GM12878 (cell line): Measurements from ENCODE around the gene SCN5A. TPM values are rescaled to one million over a fixed set of nuclear protein-coding genes. Genes with fewer than 3 reads are reported as not detected.

Experiments used
- ATAC-seq: fragments of 200-7000 bp; cut with Tn5 transposase; 3 replicates; pipeline ENCODE4 v1.9.1; 2020; ENCODE audit warnings: mild to moderate bottlenecking, moderate library complexity
- BruUV-seq: library from RNA; stranded (reverse); fragments of 400-500 nt; replicated peaks from 2 replicates; lab custom pipeline; 2021; lab: Mats Ljungman, UMichigan
- CTCF ChIA-PET: fragments of 300-600 bp; sonication (Branson Sonifier 250); formaldehyde crosslinking; extraction: SDS; loops from one replicate; lab custom pipeline; 2021; ENCODE audit warnings: inconsistent platforms; lab: Yijun Ruan, JAX
- POLR2A ChIA-PET: fragments of 350-600 bp; formaldehyde crosslinking; extraction: SDS; loops from one replicate; lab custom pipeline; 2021; ENCODE audit warnings: inconsistent platforms; lab: Charles Lee
- RAD21 ChIA-PET: fragments of 300-600 bp; sonication (Branson Sonifier 250); formaldehyde crosslinking; loops from one replicate; lab custom pipeline; 2023; ENCODE audit warnings: antibody characterized with exemption; ENCODE audit not compliant: unreplicated experiment; lab: Charles Lee
- SMC1A ChIA-PET: fragments of 300-600 bp; sonication (Branson Sonifier 250); formaldehyde crosslinking; loops from one replicate; lab custom pipeline; 2023; ENCODE audit not compliant: unreplicated experiment, uncharacterized antibody; lab: Charles Lee
- DNase-seq: peaks from one replicate; pipeline ENCODE4 v3.0.0-alpha.2; 2011; ENCODE audit warnings: low read depth, low spot score
- FAIRE-seq: peaks from 3 replicates; lab custom pipeline; 2011; peaks lifted over from hg19 to GRCh38; lab: Jason Lieb, UNC
- H2AFZ ChIP-seq: 2 replicates; pipeline ENCODE4 v1.6.0; 2011; ENCODE audit warnings: low read depth, low read length, control low read depth; ENCODE audit not compliant: control insufficient read depth
- H3K27ac ChIP-seq: 2 replicates; pipeline ENCODE4 v1.5.1; 2011; ENCODE audit warnings: control low read depth; ENCODE audit not compliant: control insufficient read depth, insufficient read depth
- H3K27me3 ChIP-seq, 2 experiments: replicated peaks in 1 of 2; 2 replicates each; pipeline versions ENCODE4 v1.6.0 to v1.6.1; 2011; ENCODE audit warnings: low read length in 1 of 2; ENCODE audit not compliant: control insufficient read depth in 2 of 2, insufficient read depth in 2 of 2
- H3K36me3 ChIP-seq, 2 experiments: 2 replicates each; pipeline ENCODE4 v1.5.1; 2011; ENCODE audit warnings: low read length in 1 of 2; ENCODE audit not compliant: control insufficient read depth in 2 of 2, insufficient read depth in 2 of 2
- H3K4me1 ChIP-seq: 2 replicates; pipeline ENCODE4 v1.6.1; 2011; ENCODE audit warnings: mild to moderate bottlenecking, low read length, moderate library complexity, mixed read lengths; ENCODE audit not compliant: control insufficient read depth, insufficient read depth
- H3K4me2 ChIP-seq: 2 replicates; pipeline ENCODE4 v1.6.0; 2011; ENCODE audit warnings: control low read depth; ENCODE audit not compliant: control insufficient read depth, insufficient read depth
- H3K4me3 ChIP-seq: fragments of 200-600 bp; sonication (generic); 2 replicates; pipeline ENCODE4 v1.5.1; 2016
- H3K79me2 ChIP-seq: 2 replicates; pipeline ENCODE4 v1.6.0; 2011; ENCODE audit warnings: low read length; ENCODE audit not compliant: control insufficient read depth, insufficient read depth
- H3K9ac ChIP-seq: 2 replicates; pipeline ENCODE4 v1.8.0; 2011; ENCODE audit warnings: low read length, control low read depth, mixed read lengths; ENCODE audit not compliant: control insufficient read depth, insufficient read depth
- H3K9me3 ChIP-seq: replicated peaks from 3 replicates; pipeline ENCODE4 v1.5.1; 2011; ENCODE audit warnings: mild to moderate bottlenecking, low read length; ENCODE audit not compliant: control insufficient read depth, insufficient read depth
- H4K20me1 ChIP-seq: 2 replicates; pipeline ENCODE4 v1.6.0; 2011; ENCODE audit not compliant: control insufficient read depth, insufficient read depth
- ASH2L ChIP-seq: fragments of 300-600, 200-600 bp; sonication (generic); IDR thresholded peaks from 2 replicates; pipeline ENCODE4 v1.6.1; 2017; ENCODE audit warnings: low read depth, mild to moderate bottlenecking, borderline replicate concordance
- ATF2 ChIP-seq: IDR thresholded peaks from 2 replicates; pipeline ENCODE4 v1.6.1; 2012; ENCODE audit warnings: low read length, inconsistent platforms
- BHLHE40 ChIP-seq, 2 experiments: fragments of 450-650 bp in 1 of 2; IDR thresholded peaks; 2 replicates each; pipeline ENCODE4 v1.6.1; 2011 to 2017; ENCODE audit warnings: low read depth in 2 of 2, borderline replicate concordance in 1 of 2, improper control_type of control experiment in 1 of 2, low read length in 1 of 2, mild to moderate bottlenecking in 1 of 2
- CHD1 ChIP-seq: IDR thresholded peaks from 2 replicates; pipeline ENCODE4 v1.6.1; 2012; ENCODE audit warnings: low read depth, low read length, improper control_type of control experiment
- POLR2A ChIP-seq: IDR thresholded peaks from 2 replicates; pipeline ENCODE4 v1.6.1; 2011; ENCODE audit warnings: low read depth, mild to moderate bottlenecking, low read length
- RAD21 ChIP-seq: IDR thresholded peaks from 2 replicates; pipeline ENCODE4 v1.6.1; 2011; ENCODE audit warnings: mild to moderate bottlenecking, low read depth, low read length, moderate library complexity; ENCODE audit not compliant: insufficient read depth
- RELA ChIP-seq: fragments of 450-650 bp; IDR thresholded peaks from 2 replicates; pipeline ENCODE4 v1.8.0; 2014; ENCODE audit warnings: borderline replicate concordance; ENCODE audit not compliant: partially characterized antibody
- TAF1 ChIP-seq: IDR thresholded peaks from 2 replicates; pipeline ENCODE4 v1.6.1; 2011; ENCODE audit warnings: mild to moderate bottlenecking, low read depth, low read length, borderline replicate concordance
- WGBS: methylation state at CpG from one replicate; pipeline ENCODE4 v1.1.6; 2016; ENCODE audit warnings: low lambda C conversion rate; ENCODE audit not compliant: insufficient replicate concordance, insufficient coverage; ENCODE audit errors: missing lambda C conversion rate; 5-methylcytosine and 5-hydroxymethylcytosine counted together
- in situ Hi-C: fragments of 300-500 bp; cut with MboI; formaldehyde crosslinking; loops from 9 replicates; pipeline ENCODE4 v1.14.3; 2018; ENCODE audit warnings: mixed read lengths
- intact Hi-C: fragments of 100-400 bp; cut with micrococcal nuclease; formaldehyde crosslinking; loops from one replicate; pipeline ENCODE4 v1.14.2; 2022; ENCODE audit not compliant: unreplicated experiment
- polyA plus RNA-seq, 11 experiments: library from polyadenylated mRNA; depleted of rRNA in 4 of 11; unstranded in 6 of 11; stranded (reverse) in 5 of 11; fragments of >200 nt; fragmentation: Nextera tagmentation in 4 of 11; fragmentation: Illumina TruSeq in 1 of 11; extraction: Ambion mirVana in 4 of 11; extraction: Trizol in 1 of 11; gene quantifications; 1 replicate in 1 of 11; 2 replicates in 10 of 11; pipeline versions ENCODE4 v1.2.1 to v1.2.3, GENCODE V29; 2011 to 2016; ENCODE audit warnings: inconsistent platforms in 2 of 11, missing spikeins in 2 of 11, low read depth in 1 of 11
- total RNA-seq, 4 experiments: library from RNA; depleted of rRNA in 3 of 4; stranded (reverse); fragments of >200 nt in 3 of 4; fragmentation: Illumina TruSeq in 1 of 4; extraction: Trizol in 1 of 4; gene quantifications; 2 replicates each; pipeline versions ENCODE4 v1.2.1 to v1.2.3, GENCODE V29; 2013 to 2021
- TF ChIP-seq, protein P1 (sequence below): fragments of 150-350 bp; IDR thresholded peaks from 2 replicates; pipeline ENCODE4 v1.6.1; 2014; ENCODE audit warnings: mild to moderate bottlenecking, low read depth, low read length
- TF ChIP-seq, protein P2 (sequence below): fragments of 450-650 bp; formaldehyde crosslinking; IDR thresholded peaks from 2 replicates; pipeline ENCODE4 v1.5.0; 2022; ENCODE audit warnings: mild to moderate bottlenecking, missing genetic modification characterization

Gene SCN5A
- total and polyA plus RNA-seq, 10 of the 15 experiments (the other 5 are each of a cell fraction or from before 2014, with no cell fraction given), result not detected

DNA sequence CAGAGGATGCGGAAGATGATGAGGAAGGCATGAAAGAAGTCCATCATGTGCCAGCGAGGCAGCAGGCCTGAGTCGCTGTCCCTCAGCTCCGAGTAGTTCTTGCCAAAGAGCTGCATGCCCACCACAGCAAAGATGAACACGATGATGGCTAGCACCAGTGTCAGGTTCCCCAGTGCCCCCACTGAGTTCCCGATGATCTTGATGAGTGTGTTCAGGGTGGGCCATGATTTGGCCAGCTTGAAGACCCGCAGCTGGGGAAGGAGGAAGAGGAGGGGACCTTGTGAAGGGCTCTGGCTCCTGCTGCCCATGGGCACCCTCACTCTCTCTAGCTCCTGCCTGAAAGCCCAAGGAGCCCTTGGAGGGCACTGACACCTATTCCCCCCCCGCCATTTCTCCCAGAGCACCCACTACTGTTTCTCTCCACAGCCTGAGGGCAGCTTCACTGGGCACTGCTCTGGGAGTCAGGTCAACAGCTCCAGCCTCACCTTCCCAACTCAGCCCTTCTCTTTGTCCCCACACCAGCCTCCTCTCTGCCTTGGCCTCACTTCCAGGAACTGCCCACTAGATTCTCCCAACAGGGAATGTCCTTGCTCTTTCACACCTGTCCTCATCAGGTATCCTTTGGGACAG lies 63.6 kb downstream of the SCN5A start:
- intact Hi-C loops, result no loop called here
- Histone ChIP-seq H3K27me3 (peaks cover 0 to 1% of the 10 kb centered on the region in 2 experiments; a peak in 2 of 4 replicates), H3K4me1 (no peaks in the 10 kb centered on the region)
- no peak for ATAC-seq
- in situ Hi-C loops, result no loop called here
- CTCF ChIA-PET, result no interaction called here
- POLR2A ChIA-PET, result no interaction called here
- TF ChIP-seq, protein P1, sequence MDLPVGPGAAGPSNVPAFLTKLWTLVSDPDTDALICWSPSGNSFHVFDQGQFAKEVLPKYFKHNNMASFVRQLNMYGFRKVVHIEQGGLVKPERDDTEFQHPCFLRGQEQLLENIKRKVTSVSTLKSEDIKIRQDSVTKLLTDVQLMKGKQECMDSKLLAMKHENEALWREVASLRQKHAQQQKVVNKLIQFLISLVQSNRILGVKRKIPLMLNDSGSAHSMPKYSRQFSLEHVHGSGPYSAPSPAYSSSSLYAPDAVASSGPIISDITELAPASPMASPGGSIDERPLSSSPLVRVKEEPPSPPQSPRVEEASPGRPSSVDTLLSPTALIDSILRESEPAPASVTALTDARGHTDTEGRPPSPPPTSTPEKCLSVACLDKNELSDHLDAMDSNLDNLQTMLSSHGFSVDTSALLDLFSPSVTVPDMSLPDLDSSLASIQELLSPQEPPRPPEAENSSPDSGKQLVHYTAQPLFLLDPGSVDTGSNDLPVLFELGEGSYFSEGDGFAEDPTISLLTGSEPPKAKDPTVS, result no peak
- no peak for TF ChIP-seq RAD21
- TF ChIP-seq, all 136 proteins: peak for 0
- Histone ChIP-seq H4K20me1 (no peaks in the 10 kb centered on the region), H2AFZ (no peak overlapping the region), H3K36me3 (no peaks in the 10 kb centered on the region), H3K79me2 (no peaks in the 10 kb centered on the region), H3K4me3 (no peak overlapping the region), H3K27ac (no peak overlapping the region), H3K4me2 (no peak overlapping the region), H3K9me3 (no peaks in the 10 kb centered on the region), H3K9ac (no peak overlapping the region)
- ChIA-PET SMC1A (interaction anchor here (0.8 kb wide), 1 partner anchor 42 kb away, joined by 3 read pairs; no protein-coding TSS in a partner anchor), RAD21 (no interaction called here)
- DNase-seq (no peak), FAIRE-seq (no peak)
- WGBS, result 43% methylated on average over 8 of the region's 8 CpGs
- BruUV-seq, result no TSS peak

- H3K27me3 ChIP-seq, result peaks cover 0 to 1% of the 10 kb centered on the region in 2 experiments; a peak in 3 of 4 replicates
- ChIA-PET POLR2A (no interaction called here), CTCF (interaction anchor here (1.5 kb wide), 1 partner anchor 62 kb away, joined by 6 read pairs; no protein-coding TSS in a partner anchor), SMC1A (no interaction called here), RAD21 (no interaction called here)
- in situ Hi-C loops, result no loop called here
- H3K27ac ChIP-seq, result no peak overlapping the region
- ATAC-seq (no peak), FAIRE-seq (no peak), DNase-seq (no peak)
- H3K4me1 ChIP-seq, result peaks cover 17% of the 10 kb centered on the region
- H3K79me2 ChIP-seq, result no peaks in the 10 kb centered on the region
- H3K9me3 ChIP-seq, result no peaks in the 10 kb centered on the region
- BruUV-seq, result no TSS peak
- H3K4me2 ChIP-seq, result no peak overlapping the region
- H2AFZ ChIP-seq, result no peak overlapping the region
- WGBS, result 9% methylated on average over 6 of the region's 6 CpGs
- no peak overlapping the region for H3K4me3 ChIP-seq
- no peak overlapping the region for H3K9ac ChIP-seq
- no peaks in the 10 kb centered on the region for H4K20me1 ChIP-seq
- intact Hi-C loops, result no loop called here
- no peaks in the 10 kb centered on the region for H3K36me3 ChIP-seq
- no peak for TF ChIP-seq POLR2A
- no peak for TF ChIP-seq RELA
- no peak for TF ChIP-seq TAF1
- TF ChIP-seq, protein P2, sequence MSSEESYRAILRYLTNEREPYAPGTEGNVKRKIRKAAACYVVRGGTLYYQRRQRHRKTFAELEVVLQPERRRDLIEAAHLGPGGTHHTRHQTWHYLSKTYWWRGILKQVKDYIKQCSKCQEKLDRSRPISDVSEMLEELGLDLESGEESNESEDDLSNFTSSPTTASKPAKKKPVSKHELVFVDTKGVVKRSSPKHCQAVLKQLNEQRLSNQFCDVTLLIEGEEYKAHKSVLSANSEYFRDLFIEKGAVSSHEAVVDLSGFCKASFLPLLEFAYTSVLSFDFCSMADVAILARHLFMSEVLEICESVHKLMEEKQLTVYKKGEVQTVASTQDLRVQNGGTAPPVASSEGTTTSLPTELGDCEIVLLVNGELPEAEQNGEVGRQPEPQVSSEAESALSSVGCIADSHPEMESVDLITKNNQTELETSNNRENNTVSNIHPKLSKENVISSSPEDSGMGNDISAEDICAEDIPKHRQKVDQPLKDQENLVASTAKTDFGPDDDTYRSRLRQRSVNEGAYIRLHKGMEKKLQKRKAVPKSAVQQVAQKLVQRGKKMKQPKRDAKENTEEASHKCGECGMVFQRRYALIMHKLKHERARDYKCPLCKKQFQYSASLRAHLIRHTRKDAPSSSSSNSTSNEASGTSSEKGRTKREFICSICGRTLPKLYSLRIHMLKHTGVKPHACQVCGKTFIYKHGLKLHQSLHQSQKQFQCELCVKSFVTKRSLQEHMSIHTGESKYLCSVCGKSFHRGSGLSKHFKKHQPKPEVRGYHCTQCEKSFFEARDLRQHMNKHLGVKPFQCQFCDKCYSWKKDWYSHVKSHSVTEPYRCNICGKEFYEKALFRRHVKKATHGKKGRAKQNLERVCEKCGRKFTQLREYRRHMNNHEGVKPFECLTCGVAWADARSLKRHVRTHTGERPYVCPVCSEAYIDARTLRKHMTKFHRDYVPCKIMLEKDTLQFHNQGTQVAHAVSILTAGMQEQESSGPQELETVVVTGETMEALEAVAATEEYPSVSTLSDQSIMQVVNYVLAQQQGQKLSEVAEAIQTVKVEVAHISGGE (CRISPR knock-in tag), result no peak
- TF ChIP-seq BHLHE40 (IDR thresholded peaks at IDR 0.05; ENCODE audit: borderline replicate concordance in 1 of 2, low read depth in 2 of 2, low read length in 1 of 2), result no peak
- TF ChIP-seq ATF2, result no peak
- no peak for TF ChIP-seq ASH2L
- TF ChIP-seq CHD1, result no peak
These were observed 65.8 kb downstream of the SCN5A start for GRCh38 chr3:38583688-38584087.
